Mesenteric fat pad (tissue), 1 donor: ENCODE measurements around the gene POM121C. TPM values are rescaled to one million over a fixed set of nuclear protein-coding genes. Genes with fewer than 3 reads are reported as not detected.
"Not testable (repeated sequence)": the region's sequence is repeated elsewhere in the genome, so short reads cannot be mapped to it uniquely, and the experiment has no call there.

Source experiments
- DNase-seq: peaks from one replicate; pipeline ENCODE4 v3.0.0-alpha.2; 2020; ENCODE audit warnings: low spot score
- total RNA-seq: library from RNA; stranded (reverse); fragmentation: NEBNext Ultra II Directional; extraction: Animal tissue kit (Norgen Biotek cat#: 25700); gene quantifications from one replicate; pipeline ENCODE4 v1.2.1, GENCODE V29; 2021
- donor health status: DM: yes; HTN: yes; CAD: no.

POM121C gene
- total RNA-seq, 1 donor from 2014 or later, result 46.5 TPM

DNA sequence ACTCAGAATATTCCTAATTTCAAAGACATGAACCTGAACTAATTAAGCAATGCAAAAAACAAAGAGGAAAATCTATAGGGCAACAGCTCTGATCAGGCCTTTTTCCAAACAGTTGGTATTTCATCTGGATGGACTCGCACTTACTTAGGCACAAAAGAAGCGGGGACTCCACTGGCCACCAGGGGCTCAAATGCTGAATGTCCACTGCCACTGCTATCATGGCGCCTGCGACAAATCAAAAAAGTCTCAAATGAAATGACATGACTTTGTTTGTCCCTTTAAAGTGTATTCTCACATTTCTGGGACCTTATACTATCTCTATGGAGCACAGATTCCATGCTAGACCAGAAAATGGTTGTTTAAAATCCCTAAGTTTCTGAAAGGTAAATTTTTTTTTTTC, 47.1 kb downstream of the POM121C start:
- not testable (repeated sequence) for DNase-seq

- not testable (repeated sequence) for DNase-seq
Measured at GRCh38 chr7:75423481-75423880, 62.6 kb downstream of the POM121C start.

DNA sequence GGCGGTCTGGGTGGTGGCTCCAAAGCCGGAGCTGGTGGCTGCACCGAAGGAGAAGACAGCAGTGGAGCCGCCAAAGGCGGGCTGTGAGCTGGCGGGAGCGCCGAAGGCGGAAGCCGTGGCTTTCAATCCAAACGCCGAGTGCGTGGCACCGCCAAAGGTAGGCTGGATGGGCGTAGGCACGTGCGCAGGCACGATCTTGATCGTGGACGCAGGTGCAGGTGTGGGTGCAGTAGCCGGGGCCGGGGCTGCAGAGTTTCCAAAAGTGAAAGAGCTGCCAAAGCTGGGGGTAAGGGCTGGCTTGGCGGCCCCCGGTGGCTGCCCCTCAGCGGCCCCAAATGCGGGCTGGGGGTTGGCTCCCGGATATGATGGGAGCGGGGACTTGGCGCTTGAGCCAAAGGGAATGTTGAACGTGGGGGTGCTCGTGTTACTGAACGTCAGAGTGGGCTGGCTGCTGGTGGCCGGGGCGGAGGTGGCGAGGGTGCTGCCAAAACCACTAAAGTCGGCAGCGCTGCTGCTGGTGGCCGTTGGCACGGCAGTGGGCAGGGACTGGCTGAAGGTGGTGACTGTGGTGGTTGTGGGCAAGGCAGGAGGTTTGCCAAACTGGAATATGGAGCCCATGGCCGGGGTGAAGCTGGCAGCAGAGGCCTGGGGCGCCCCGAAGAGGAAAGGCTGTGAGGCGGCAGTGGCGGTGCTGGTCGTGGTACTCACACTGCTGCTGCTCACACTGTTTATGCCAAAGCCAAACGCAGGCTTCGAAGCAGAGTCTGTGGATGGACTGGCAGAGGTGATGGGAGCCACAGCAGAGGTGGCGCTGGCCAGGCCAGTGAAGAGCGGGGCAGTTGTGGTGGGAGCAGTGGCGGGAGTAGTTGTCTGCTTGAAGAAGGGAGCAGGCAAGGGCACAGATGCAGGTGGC, 64.0 kb downstream of the POM121C start:
- DNase-seq, result not testable (repeated sequence)

DNA sequence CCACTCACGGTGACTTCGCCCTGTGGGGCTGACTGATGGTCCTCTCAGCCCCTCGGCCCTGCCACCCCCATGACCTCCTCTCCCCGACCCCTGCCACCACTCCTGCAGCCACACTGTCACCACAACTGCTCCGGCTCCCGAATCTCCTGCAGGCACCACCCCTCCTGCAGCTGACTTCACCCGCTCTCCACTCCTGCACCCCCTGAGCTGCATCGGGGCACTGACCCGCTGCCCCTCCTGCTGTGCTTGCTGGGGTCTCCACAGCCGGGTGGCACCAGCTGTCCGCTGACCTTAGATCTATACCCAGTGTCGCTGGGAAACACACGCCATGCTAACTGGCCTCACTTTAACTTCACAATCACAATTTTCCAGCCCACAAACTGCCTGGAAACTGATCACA, 65.9 kb downstream of the POM121C start:
- DNase-seq, result not testable (repeated sequence)

DNA sequence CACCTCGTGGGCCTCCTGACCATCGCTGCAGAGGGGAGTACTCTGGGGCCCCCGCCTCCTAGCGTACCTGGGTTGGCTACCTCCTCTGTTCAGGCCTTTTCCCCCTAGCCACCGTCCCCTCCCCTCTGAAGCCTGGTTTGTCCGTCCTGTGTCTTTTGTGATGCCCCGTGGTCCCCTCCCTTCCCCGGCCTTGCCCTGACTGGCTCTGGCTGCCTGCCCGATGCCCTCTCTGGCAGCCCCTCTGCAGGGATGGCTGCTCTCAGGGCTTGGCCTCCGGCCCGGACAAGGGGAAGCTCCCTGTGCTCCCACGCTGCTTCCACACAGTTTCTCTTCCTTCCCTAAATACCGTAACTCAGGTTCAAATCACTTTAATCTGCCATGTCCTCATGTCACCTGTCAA, 66.4 kb downstream of the POM121C start:
- not testable (repeated sequence) for DNase-seq

- DNase-seq, result not testable (repeated sequence)
Measured at GRCh38 chr7:75419210-75419609, 66.9 kb downstream of the POM121C start.

GRCh38 chr7:75418292-75418858, 67.7 kb downstream of the POM121C start:
- not testable (repeated sequence) for DNase-seq

GRCh38 chr7:75416787-75417186, 69.3 kb downstream of the POM121C start:
- not testable (repeated sequence) for DNase-seq

DNA sequence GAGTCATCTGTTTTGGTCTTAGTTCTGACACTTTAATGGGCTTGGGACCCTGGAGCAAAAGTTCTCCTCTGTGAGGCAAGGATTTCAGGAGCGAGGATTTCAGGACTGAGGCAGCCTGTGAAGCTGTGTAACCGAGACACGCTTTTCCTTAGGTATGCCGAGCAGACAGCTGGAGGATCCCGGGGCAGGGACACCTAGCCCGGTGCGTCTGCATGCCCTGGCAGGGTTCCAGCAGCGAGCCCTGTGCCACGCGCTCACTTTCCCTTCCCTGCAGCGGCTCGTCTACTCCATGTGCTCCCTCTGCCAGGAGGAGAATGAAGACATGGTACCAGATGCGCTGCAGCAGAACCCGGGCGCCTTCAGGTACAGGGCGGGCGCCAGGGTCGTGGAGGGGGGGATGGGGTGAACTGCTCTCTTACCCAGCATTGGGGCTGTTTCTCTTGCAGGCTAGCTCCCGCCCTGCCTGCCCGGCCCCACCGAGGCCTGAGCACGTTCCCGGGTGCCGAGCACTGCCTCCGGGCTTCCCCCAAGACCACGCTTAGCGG, 70.2 kb downstream of the POM121C start:
- DNase-seq, result not testable (repeated sequence)

DNA sequence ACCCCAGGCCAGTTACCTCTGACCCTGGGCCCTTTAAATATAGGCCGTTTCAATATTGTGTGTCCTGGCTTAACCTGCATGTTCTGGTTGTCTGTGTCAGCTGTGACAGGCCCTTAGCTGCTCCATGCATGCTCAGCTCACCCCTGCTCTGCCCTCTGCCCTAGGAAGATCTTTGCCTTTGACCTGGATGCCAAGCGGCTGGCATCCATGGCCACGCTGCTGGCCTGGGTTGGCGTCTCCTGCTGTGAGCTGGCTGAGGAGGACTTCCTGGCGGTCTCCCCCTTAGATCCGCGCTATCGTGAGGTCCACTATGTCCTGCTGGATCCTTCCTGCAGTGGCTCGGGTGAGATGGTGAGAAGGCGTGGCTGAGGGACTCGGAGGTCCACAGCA, 70.7 kb downstream of the POM121C start:
- not testable (repeated sequence) for DNase-seq

DNA sequence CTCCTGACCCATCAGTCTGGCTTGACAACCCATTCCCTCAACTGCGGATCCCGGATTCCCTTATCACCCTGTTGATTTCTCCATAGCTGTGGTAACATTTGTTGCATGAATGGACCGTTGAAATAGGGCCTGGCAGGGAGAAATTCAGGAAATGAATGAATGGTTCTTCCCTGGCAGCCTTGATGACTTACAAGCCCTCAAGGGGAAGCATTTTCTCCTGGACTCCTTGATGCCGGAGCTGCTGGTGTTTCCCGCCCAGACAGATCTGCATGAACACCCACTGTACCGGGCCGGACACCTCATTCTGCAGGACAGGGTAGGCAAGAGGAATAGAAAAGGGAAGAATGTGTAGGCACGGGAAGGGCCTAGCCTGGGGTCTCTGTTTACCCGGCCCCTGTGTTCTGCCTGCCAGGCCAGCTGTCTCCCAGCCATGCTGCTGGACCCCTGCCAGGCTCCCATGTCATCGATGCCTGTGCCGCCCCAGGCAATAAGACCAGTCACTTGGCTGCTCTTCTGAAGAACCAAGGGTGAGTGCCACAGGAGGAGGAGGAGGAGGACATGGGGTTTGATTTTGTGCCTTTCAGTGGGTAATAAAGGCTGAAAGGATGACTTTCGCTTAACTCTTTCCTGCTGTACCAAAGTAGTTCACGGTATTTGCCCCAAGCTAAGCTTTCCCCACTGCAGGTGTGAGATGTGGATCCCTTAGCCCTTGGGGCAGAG, 71.2 kb downstream of the POM121C start:
- DNase-seq, result not testable (repeated sequence)

DNA sequence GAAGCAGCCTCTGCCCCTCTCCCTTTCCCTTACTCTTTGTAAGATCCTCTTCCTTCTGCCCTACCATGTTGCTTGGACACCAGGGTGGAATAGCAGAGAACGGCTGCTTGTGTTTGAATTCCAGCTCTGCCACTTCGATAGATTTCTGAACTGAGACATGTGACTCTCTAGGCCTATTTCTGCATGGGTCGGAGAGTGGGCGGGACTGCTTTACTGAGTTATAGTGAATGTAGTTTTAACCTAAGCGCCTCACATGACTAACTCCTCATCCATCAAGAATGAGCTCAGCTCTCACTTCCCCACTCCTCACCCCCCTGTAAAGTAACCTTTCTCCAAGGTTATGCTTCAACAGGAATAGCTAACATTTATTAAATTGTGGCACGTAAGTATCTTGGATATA, 71.9 kb downstream of the POM121C start:
- not testable (repeated sequence) for DNase-seq

GRCh38 chr7:75410823-75411173, 75.3 kb downstream of the POM121C start:
- DNase-seq, result not testable (repeated sequence)

DNA sequence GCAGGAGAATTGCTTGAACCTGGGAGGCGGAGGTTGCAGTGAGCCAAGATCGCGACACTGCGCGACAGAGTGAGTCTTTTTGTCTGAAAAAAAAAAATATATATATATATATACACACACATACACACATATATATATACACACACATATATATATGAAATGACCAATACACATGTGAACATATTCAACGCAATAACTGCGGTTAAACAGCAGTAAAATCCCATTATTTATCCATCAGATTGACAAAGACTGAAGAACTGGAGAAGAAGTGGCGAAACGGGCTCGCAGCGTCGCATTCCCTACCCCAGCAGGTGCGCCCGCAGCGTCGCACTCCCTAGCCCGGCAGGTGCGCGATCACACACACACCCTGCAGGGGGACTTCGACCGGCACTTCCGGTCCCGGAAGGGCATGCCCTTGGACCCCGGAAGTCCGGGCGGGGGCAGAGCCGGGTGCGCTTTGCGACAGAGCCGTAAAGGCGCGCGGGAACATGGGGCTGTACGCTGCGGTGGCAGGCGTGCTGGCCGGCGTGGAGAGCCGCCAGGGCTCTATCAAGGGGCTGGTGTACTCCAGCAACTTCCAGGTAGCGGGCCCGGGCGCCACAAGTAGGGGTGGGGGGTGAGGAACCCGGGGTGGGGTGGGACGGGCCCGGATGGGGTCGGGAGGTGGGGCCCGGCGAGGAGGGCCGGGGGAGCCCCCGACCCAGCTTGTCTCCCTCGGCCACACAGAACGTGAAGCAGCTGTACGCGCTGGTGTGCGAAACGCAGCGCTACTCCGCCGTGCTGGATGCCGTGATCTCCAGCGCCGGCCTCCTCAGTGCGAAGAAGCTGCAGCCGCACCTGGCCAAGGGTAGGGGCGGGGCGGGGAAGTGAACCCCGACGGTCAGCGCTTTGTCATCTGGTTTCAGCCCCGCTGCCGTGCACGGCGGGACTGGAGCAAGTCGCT, 75.9 kb downstream of the POM121C start:
- not testable (repeated sequence) for DNase-seq

GRCh38 chr7:75404663-75405062, 81.4 kb downstream of the POM121C start:
- DNase-seq, result not testable (repeated sequence)

DNA sequence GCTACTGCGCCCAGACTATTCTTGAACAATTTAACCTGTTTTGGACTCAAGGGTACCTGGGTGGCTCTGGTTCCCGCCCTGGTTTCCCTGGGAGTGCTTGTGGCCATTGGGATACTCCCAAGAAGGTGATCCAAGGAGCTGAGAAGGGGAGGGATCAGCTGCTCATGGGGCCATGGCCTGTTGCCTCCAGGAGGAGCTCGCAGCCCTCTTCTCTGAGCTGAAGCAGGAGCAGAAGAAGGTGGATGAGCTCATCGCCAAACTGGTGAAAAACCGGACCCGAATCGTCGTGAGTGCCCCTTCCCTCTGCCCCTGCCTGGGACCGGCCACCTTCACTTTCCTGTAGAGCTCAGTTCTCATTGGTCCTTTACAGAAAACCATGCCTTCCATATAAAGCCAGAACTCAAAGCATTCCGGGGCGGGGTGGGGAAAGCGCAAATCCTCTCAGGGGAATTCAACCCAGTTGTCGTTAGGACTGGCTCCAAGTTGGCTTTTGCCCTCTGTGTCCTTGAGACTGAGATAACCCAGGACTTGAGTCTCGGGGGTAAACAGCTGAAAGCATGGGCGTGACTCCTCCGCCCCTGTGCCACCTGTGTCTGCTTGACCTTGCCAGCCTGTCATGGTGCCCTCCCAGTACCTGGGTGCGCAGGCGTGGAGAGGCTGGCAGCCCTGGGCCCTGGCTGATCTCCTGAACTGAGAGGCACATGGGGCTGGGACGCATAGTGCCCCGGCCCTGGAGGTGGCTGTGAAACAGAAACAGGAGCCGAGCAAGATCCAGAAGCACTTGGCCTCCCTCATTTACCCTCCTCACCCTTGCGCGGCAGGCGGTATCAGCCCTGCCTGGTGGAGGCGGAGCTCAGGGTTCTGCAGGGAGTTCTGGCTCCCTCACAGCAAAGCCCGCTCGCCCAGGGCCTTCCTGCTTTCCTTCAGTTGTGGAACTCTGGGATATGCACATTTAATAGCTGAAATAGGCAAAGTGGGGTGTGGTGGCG, 82.3 kb downstream of the POM121C start:
- DNase-seq, result not testable (repeated sequence)

DNA sequence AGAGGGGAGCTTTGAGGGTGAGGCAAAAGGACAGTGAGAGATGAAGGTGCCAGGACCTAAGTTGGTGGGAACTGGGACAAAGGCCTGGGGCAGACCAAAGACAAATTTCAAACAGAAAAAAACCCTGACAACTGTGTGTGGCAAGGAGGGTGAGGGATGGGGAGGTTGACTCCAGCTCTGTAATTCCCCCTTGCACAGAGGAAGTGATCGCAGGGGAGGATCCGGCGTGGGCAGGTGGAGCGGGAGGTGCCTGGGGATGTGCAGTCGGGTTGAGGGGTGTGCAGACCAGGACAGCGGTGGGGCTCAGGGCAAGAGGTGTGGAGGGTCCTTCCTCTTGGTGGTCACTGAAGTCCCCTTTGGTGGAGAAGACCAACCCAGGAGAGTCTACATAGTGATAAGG, 85.5 kb downstream of the POM121C start:
- not testable (repeated sequence) for DNase-seq

GRCh38 chr7:75398771-75399700, 87.1 kb downstream of the POM121C start:
- not testable (repeated sequence) for DNase-seq
